ENCODE data around the gene MYO9A. TPM values are rescaled to one million over a fixed set of nuclear protein-coding genes. Genes with fewer than 3 reads are reported as not detected.

Gene MYO9A
- total RNA-seq, 2 donors from 2014 or later, result 24.0 to 28.6 TPM

- Mint-ChIP-seq H3K27me3 (ENCODE audit: low read depth) (no peaks in the 10 kb centered on the region), H3K4me3 (no peak overlapping the region), H3K4me1 (ENCODE audit: low read depth) (no peaks in the 10 kb centered on the region), H3K36me3 (ENCODE audit: insufficient read depth in 2 of 2) (peaks cover 10 to 24% of the 10 kb centered on the region in 2 donors), H3K27ac (no peak overlapping the region), H3K9me3 (peaks cover 0 to 7% of the 10 kb centered on the region in 2 donors)
- DNase-seq, result no peak
- ATAC-seq (replicated peaks in 1 of 2), result no peak
Observed at GRCh38 chr15:71934446-71934845, 183.5 kb downstream of the MYO9A start.

DNA sequence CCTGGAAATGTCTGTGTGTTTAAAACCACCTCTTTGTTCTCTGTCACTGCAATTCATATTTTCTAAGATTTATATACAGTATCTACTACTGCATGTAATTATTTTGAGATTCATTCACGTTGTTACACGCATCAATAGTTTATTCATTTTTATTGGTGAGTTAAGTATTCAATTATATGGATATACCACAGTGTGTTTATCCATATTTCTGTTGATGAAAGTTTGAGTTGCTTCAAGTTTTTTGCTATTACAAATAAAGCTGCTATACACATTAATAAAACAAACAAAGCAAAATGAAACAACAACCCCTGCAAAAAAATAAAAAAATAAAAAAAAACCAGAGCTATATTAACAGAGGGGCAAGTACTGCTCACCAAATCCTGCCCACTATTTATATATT, 185.3 kb downstream of the MYO9A start:
- peaks cover 10 to 24% of the 10 kb centered on the region in 2 donors for H3K36me3 Mint-ChIP-seq (ENCODE audit: insufficient read depth in 2 of 2)

GRCh38 chr15:71931261-71931660, 186.7 kb downstream of the MYO9A start:
- no peaks in the 10 kb centered on the region for H3K27me3 Mint-ChIP-seq (ENCODE audit: low read depth)
- peaks cover 8 to 21% of the 10 kb centered on the region in 2 donors for H3K36me3 Mint-ChIP-seq (ENCODE audit: insufficient read depth in 2 of 2)
- ATAC-seq (replicated peaks in 1 of 2) (no peak), DNase-seq (no peak)
- no peak overlapping the region for H3K27ac Mint-ChIP-seq
- H3K9me3 Mint-ChIP-seq, result peaks cover 0 to 7% of the 10 kb centered on the region in 2 donors
- H3K4me1 Mint-ChIP-seq (ENCODE audit: low read depth), result no peaks in the 10 kb centered on the region
- no peak overlapping the region for H3K4me3 Mint-ChIP-seq

More for the DNA sequence above, 185.3 kb downstream of the MYO9A start:
- Mint-ChIP-seq H3K4me1 (ENCODE audit: low read depth) (no peaks in the 10 kb centered on the region), H3K4me3 (no peak overlapping the region), H3K27ac (no peak overlapping the region), H3K27me3 (ENCODE audit: low read depth) (no peaks in the 10 kb centered on the region), H3K9me3 (peaks cover 0 to 7% of the 10 kb centered on the region in 2 donors)
- no peak for ATAC-seq (replicated peaks in 1 of 2)
- DNase-seq, result no peak

DNA sequence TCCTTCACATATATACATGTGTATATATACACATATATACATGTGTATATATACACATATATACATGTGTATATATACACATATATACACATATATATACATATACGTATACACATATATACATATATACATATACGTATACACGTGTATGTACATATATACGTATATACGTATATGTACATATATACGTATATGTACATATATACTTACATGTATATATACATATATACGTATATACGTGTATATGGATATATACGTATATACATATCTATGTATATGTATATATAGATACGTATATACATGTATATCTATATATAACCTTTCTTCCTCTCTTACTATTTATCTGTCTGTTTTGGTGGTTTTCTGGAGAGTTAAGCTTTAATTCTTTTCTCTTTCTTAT, 192.8 kb downstream of the MYO9A start:
- no peaks in the 10 kb centered on the region for H3K36me3 Mint-ChIP-seq (ENCODE audit: insufficient read depth in 2 of 2)
- no peaks in the 10 kb centered on the region for H3K9me3 Mint-ChIP-seq
- no peak for ATAC-seq (replicated peaks in 1 of 2)
- no peak for DNase-seq
- H3K4me3 Mint-ChIP-seq, result no peak overlapping the region
- H3K4me1 Mint-ChIP-seq (ENCODE audit: low read depth), result no peaks in the 10 kb centered on the region
- H3K27me3 Mint-ChIP-seq (ENCODE audit: low read depth), result no peaks in the 10 kb centered on the region
- H3K27ac Mint-ChIP-seq, result no peak overlapping the region

- no peak for DNase-seq
- Mint-ChIP-seq H3K27ac (no peak overlapping the region), H3K27me3 (ENCODE audit: low read depth) (no peaks in the 10 kb centered on the region), H3K9me3 (no peaks in the 10 kb centered on the region), H3K4me1 (ENCODE audit: low read depth) (no peaks in the 10 kb centered on the region), H3K36me3 (ENCODE audit: insufficient read depth in 2 of 2) (no peaks in the 10 kb centered on the region), H3K4me3 (no peak overlapping the region)
- no peak for ATAC-seq (replicated peaks in 1 of 2)
Observed at GRCh38 chr15:71921191-71921590, 196.8 kb downstream of the MYO9A start.

GRCh38 chr15:71920573-71920972, 197.4 kb downstream of the MYO9A start:
- Mint-ChIP-seq H3K9me3 (no peaks in the 10 kb centered on the region), H3K4me3 (no peak overlapping the region), H3K4me1 (ENCODE audit: low read depth) (no peaks in the 10 kb centered on the region), H3K27ac (no peak overlapping the region), H3K36me3 (ENCODE audit: insufficient read depth in 2 of 2) (no peaks in the 10 kb centered on the region), H3K27me3 (ENCODE audit: low read depth) (no peaks in the 10 kb centered on the region)
- DNase-seq, result no peak
- no peak for ATAC-seq (replicated peaks in 1 of 2)

DNA sequence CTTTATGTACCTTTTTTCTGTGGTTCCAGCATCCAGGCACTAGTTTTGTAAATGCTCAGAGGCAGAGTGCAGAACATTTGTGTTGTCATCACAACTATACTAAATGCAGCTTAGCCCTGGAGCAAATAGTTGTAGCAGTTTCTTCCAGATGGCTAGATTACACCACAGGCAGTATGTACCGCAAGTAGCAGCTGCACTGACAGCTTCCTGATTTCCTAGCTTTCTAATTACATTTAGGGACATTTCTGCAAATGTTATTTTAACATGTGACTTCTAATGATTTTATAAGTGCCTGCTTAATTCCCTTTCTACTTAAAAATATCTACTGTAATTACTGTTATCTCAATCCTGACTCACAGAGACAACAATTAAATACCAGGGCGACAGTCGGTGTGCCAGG, 201.1 kb downstream of the MYO9A start:
- no peaks in the 10 kb centered on the region for H3K27me3 Mint-ChIP-seq (ENCODE audit: low read depth)
- H3K4me1 Mint-ChIP-seq (ENCODE audit: low read depth), result no peaks in the 10 kb centered on the region
- no peaks in the 10 kb centered on the region for H3K9me3 Mint-ChIP-seq
- peaks cover 4 to 14% of the 10 kb centered on the region in 2 donors for H3K36me3 Mint-ChIP-seq (ENCODE audit: insufficient read depth in 2 of 2)
- DNase-seq, result no peak
- no peak overlapping the region for H3K4me3 Mint-ChIP-seq
- ATAC-seq (replicated peaks in 1 of 2), result no peak
- H3K27ac Mint-ChIP-seq, result no peak overlapping the region

GRCh38 chr15:71914092-71914491, 203.9 kb downstream of the MYO9A start:
- Mint-ChIP-seq H3K4me3 (no peak overlapping the region), H3K27me3 (ENCODE audit: low read depth) (no peaks in the 10 kb centered on the region), H3K9me3 (no peaks in the 10 kb centered on the region), H3K36me3 (ENCODE audit: insufficient read depth in 2 of 2) (peaks cover 4 to 14% of the 10 kb centered on the region in 2 donors), H3K4me1 (ENCODE audit: low read depth) (no peaks in the 10 kb centered on the region), H3K27ac (no peak overlapping the region)
- ATAC-seq (replicated peaks in 1 of 2) (no peak), DNase-seq (no peak)

GRCh38 chr15:71899674-71900073, 218.3 kb downstream of the MYO9A start:
- Mint-ChIP-seq H3K9me3 (no peaks in the 10 kb centered on the region), H3K27me3 (ENCODE audit: low read depth) (no peaks in the 10 kb centered on the region), H3K36me3 (ENCODE audit: insufficient read depth in 2 of 2) (peaks cover 5 to 12% of the 10 kb centered on the region in 2 donors), H3K4me3 (no peak overlapping the region), H3K27ac (no peak overlapping the region), H3K4me1 (ENCODE audit: low read depth) (no peaks in the 10 kb centered on the region)
- ATAC-seq (replicated peaks in 1 of 2) (no peak), DNase-seq (no peak)

DNA sequence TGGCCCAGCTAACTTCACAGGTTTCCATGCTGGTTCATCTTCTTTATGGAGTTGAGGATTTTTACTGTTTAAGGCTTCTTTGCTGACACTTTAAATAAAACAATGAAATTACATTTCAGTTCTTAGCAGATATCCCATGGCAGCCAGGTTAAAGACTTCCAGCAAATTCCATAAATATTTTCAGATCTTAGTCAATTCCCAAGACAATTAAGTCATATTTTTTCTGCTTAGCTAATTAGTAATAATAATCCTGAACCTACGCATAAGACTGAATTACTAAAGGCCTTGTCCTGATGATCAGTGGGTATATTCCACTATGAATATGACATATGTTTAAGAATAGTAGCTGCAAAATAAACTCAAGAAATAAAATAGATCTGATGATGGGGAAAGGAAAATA, 224.3 kb downstream of the MYO9A start:
- Mint-ChIP-seq H3K4me3 (no peak overlapping the region), H3K36me3 (ENCODE audit: insufficient read depth in 2 of 2) (peaks cover 4 to 6% of the 10 kb centered on the region in 2 donors), H3K9me3 (no peaks in the 10 kb centered on the region), H3K27ac (no peak overlapping the region), H3K4me1 (ENCODE audit: low read depth) (no peaks in the 10 kb centered on the region), H3K27me3 (ENCODE audit: low read depth) (no peaks in the 10 kb centered on the region)
- DNase-seq (no peak), ATAC-seq (replicated peaks in 1 of 2) (no peak)

- no peak overlapping the region for H3K27ac Mint-ChIP-seq
- no peaks in the 10 kb centered on the region for H3K4me1 Mint-ChIP-seq (ENCODE audit: low read depth)
- peaks cover 0 to 3% of the 10 kb centered on the region in 2 donors for H3K36me3 Mint-ChIP-seq (ENCODE audit: insufficient read depth in 2 of 2)
- DNase-seq (no peak), ATAC-seq (replicated peaks in 1 of 2) (no peak)
- H3K27me3 Mint-ChIP-seq (ENCODE audit: low read depth), result no peaks in the 10 kb centered on the region
- no peaks in the 10 kb centered on the region for H3K9me3 Mint-ChIP-seq
- no peak overlapping the region for H3K4me3 Mint-ChIP-seq
Observed at GRCh38 chr15:71892335-71892734, 225.6 kb downstream of the MYO9A start.

DNA sequence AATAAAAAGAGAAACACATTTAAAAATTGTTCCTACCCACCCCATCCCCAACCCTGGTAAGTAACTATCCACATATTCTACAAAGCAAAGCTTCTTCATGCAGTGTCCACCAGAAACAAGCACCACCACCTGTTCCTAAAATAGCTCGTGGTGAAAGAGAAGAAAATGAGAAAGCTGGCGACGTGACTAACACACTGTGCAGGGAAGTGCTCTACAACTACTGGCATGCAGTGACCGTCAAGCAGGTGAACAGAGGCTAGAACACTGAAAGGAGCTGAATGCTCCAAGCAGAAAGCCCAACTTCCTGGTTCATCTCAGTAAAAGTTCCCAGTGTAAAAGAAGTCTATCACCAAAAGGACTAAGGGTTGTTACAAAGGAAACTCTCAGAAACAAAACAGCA, 226.9 kb downstream of the MYO9A start:
- no peak for ATAC-seq (replicated peaks in 1 of 2)
- Mint-ChIP-seq H3K27ac (no peak overlapping the region), H3K4me3 (no peak overlapping the region), H3K9me3 (no peaks in the 10 kb centered on the region), H3K4me1 (ENCODE audit: low read depth) (no peaks in the 10 kb centered on the region), H3K36me3 (ENCODE audit: insufficient read depth in 2 of 2) (peaks cover 0 to 3% of the 10 kb centered on the region in 2 donors), H3K27me3 (ENCODE audit: low read depth) (no peaks in the 10 kb centered on the region)
- no peak for DNase-seq

DNA sequence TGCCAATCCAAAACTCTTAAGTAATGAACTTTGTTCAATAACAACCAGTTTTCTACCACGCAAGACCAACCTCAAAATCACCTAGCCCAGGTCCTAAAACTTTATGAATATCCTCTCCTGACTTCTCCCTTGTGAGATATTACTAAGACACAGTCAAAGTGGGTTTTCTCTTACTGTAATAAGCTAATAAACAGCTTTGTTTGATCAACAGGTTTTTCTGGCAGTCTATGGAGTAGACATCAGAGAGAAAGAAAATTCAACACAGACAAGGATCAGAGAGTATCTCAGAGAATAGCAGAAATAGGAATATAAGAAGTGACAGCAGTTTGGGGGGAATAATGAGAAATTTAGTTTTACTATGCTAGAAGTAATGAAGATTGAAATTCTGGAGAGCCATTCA, 228.0 kb downstream of the MYO9A start:
- no peaks in the 10 kb centered on the region for H3K4me1 Mint-ChIP-seq (ENCODE audit: low read depth)
- H3K27me3 Mint-ChIP-seq (ENCODE audit: low read depth), result no peaks in the 10 kb centered on the region
- no peak overlapping the region for H3K4me3 Mint-ChIP-seq
- ATAC-seq (replicated peaks in 1 of 2), result no peak
- no peak for DNase-seq
- peaks cover 0 to 5% of the 10 kb centered on the region in 2 donors for H3K36me3 Mint-ChIP-seq (ENCODE audit: insufficient read depth in 2 of 2)
- no peak overlapping the region for H3K27ac Mint-ChIP-seq
- no peaks in the 10 kb centered on the region for H3K9me3 Mint-ChIP-seq

DNA sequence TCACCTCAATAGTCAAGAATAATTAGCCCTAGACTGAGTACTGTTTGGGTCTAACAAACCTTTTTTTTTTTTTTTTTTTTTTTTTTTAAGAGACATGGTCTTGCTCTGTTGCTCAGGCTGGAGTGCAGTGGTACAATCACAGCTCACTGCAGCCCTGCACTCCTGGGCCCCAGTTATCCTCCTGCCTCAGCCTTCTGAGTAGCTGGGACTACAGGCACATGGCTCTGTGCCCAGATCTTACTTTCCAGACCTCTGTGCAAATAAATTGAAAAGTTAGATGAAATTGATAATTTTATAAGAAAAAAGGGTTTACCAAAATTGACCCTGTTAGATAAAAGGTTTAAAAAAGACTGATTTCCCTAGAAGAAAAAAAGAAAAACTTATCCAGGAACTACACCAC, 228.6 kb downstream of the MYO9A start:
- Mint-ChIP-seq H3K4me3 (no peak overlapping the region), H3K9me3 (no peaks in the 10 kb centered on the region), H3K36me3 (ENCODE audit: insufficient read depth in 2 of 2) (peaks cover 0 to 5% of the 10 kb centered on the region in 2 donors), H3K27ac (no peak overlapping the region), H3K27me3 (ENCODE audit: low read depth) (no peaks in the 10 kb centered on the region), H3K4me1 (ENCODE audit: low read depth) (no peaks in the 10 kb centered on the region)
- DNase-seq, result no peak
- no peak for ATAC-seq (replicated peaks in 1 of 2)

Measured in activated T-cell treated with anti-CD3 and anti-CD28 coated beads, Interleukin-2, amount 50 U/mL, for 72 hours (primary cell).